AG10803 (cell line): ENCODE data around the gene NEURL2.
A peak's percentile ranks its signal among the peaks of the same experiment; 100 is the strongest.

Source experiments
- DNase-seq: peaks from one replicate; pipeline ENCODE4 v3.0.0; 2010; ENCODE audit warnings: low read depth
- H3K4me3 ChIP-seq: 2 replicates; pipeline ENCODE4 v1.5.1; 2011; ENCODE audit warnings: mild to moderate bottlenecking, low read length, control low read depth
- CTCF ChIP-seq: conservative IDR thresholded peaks from 2 replicates; pipeline ENCODE4 v1.5.1; 2011; ENCODE audit warnings: mild to moderate bottlenecking, low read length, control low read depth, inconsistent platforms

Gene NEURL2

DNA sequence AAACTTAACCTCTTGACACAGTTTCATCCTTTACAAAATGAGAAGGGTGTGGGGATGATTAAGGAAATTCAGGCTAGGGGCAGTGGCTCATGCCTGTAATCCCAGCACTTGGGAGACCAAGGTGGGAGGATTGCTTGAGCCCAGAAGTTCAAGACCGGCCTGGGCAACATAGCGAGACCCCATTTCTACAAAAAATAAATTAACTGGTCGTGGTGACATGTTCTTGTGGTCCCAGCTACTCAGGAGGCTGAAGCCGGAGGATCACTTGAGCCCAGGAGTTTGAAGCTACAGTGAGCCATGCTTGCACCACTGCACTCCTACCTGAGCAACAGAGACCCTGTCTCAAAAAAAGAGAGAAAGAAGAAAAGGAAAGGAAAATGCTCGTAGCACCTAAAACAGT, 24.6 kb downstream of the NEURL2 start:
- no peak for TF ChIP-seq CTCF
- no peak overlapping the region for H3K4me3 ChIP-seq
- no peak for DNase-seq

- TF ChIP-seq CTCF: no peak
- DNase-seq: no peak
Observed at GRCh38 chr20:45863543-45864470, 27.2 kb downstream of the NEURL2 start.

DNA sequence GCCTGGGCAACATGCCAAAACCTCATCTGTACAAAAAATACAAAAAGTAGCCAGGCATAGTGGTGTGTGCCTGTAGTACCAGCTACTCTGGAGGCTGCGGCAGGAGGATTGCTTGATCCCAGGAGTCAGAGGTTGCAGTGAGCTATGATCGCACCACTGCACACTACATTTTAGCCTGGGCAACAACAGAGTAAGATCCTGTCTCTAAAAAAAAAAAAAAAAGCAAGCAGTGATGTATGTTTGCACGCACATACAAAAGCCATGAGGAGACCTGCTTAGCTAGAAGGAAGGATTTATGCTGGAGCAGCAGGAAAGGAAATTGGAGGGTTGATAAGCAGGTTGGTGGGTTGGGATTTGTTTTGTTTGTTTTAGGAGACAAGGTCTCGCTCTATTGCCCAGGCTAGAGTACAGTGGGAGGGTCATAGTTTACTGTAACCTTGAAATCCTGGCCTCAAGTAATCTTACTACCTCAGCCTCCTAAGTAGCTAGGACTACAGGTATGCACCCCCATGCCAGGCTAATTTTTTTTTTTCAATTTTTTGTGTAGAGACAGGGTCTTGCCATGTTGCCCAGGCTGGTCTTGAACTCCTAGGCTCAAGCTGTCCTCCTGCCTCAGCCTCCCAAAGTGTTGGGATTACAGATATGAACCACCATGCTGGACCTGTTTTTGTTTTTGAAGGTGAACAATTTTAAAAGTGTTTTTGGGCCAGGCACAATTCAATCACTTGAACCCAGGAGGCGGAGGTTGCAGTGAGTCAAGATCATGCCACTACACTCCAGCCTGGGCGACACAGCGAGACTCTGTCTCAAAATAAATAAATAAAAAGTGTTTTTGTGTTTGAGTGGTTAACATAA, 29.6 kb downstream of the NEURL2 start:
- DNase-seq: no peak
- no peak for TF ChIP-seq CTCF
- no peak overlapping the region for H3K4me3 ChIP-seq

More at GRCh38 chr20:45863543-45864470, 27.2 kb downstream of the NEURL2 start:
- H3K4me3 ChIP-seq: no peak overlapping the region

DNA sequence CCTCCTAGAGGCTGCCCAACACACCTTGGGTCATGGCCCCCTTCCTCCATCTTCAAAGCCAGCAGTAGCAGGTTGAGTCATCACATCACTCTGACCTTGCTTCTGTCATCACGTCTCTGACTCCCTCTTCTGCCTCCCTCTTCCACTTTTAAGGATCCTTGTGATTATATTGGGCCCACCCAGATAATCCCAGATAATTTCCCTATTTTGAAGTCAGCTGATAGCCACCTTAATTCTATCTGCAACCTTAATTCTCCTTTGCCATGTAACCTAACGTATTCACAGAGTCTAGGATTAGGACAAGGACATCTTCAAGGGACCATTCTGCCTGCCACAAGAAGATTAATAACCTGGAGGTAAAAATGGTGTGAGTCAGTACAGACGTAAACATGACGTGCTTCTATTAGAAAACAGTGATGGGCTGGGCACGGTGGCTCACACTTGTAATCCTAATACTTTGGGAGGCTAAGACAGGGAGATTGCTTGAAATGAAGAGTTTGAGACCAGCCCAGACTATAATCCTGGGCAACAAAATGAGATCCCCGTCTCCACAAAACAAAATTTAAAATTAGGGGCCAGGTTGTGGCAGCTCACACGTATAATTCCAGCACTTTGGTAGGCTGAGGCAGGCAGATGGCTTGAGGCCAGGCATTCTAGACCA, 30.3 kb downstream of the NEURL2 start:
- TF ChIP-seq CTCF: no peak
- H3K4me3 ChIP-seq: no peak overlapping the region
- DNase-seq: no peak

DNA sequence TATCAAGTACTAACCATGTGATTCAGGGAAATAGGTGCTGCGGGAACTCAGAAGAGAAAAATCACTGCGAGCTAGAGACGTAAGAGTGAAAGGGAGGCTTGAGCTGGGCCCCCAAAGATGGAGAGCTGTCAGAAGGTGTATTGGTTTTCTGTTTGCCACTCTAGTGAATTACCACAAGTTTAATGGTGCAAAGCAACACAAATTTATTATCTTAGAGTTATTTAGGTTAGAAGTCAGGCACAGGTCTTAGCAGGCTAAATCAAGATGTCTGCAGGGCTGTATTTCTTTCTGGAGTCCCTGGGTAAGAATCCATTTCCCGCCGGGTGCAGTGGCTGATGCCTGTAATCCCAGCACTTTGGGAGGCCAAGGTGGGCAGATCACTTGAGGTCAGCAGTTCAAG, 31.1 kb downstream of the NEURL2 start:
- no peak for DNase-seq
- no peak for TF ChIP-seq CTCF
- no peak overlapping the region for H3K4me3 ChIP-seq

- peak overlapping the region; percentile 92 for H3K4me3 ChIP-seq
- no peak for TF ChIP-seq CTCF
- no peak for DNase-seq
Observed at GRCh38 chr20:45857882-45858216, 33.2 kb downstream of the NEURL2 start.
